SK-N-MC (cell line): ENCODE measurements around the gene FOXP1.

ENCODE experiments used
- DNase-seq: peaks from one replicate; pipeline ENCODE4 v3.0.0-alpha.2; 2011; ENCODE audit warnings: low read depth, low spot score
- H3K27ac ChIP-seq: fragments of 200-600 bp; sonication (generic); 2 replicates; pipeline ENCODE4 v1.5.1; 2016; ENCODE audit warnings: mixed run types
- H3K36me3 ChIP-seq: fragments of 200-600 bp; sonication (generic); 2 replicates; pipeline ENCODE4 v1.6.1; 2017; ENCODE audit warnings: antibody characterized with exemption, low read length, mixed read lengths; ENCODE audit not compliant: insufficient read depth
- H3K4me3 ChIP-seq: fragments of 200-600 bp; sonication (generic); 2 replicates; pipeline ENCODE4 v1.5.1; 2016
- H3K9ac ChIP-seq: fragments of 200-600 bp; sonication (generic); 2 replicates; pipeline ENCODE4 v1.8.0; 2017; ENCODE audit warnings: mixed run types, mixed read lengths; ENCODE audit not compliant: insufficient read length
- H3K9me3 ChIP-seq: fragments of 200-600 bp; sonication (generic); 2 replicates; pipeline ENCODE4 v1.6.1; 2017; ENCODE audit warnings: low read depth, mild to moderate bottlenecking, antibody characterized with exemption, low read length, moderate library complexity, mixed read lengths
- EZH2 ChIP-seq: fragments of 200-600 bp; sonication (generic); IDR thresholded peaks from one replicate; pipeline ENCODE4 v1.6.1; 2017; ENCODE audit warnings: antibody characterized with exemption
- FOXP2 ChIP-seq: optimal IDR thresholded peaks from 2 replicates; pipeline ENCODE3; 2011; ENCODE audit warnings: mild to moderate bottlenecking, moderate library complexity; ENCODE audit not compliant: insufficient read depth; ENCODE audit errors: extremely low read length, control extremely low read depth
- POLR2AphosphoS5 ChIP-seq: IDR thresholded peaks from 2 replicates; pipeline ENCODE4 v1.6.1; 2012; ENCODE audit warnings: mild to moderate bottlenecking, low read depth, low read length, borderline replicate concordance

Gene FOXP1

DNA sequence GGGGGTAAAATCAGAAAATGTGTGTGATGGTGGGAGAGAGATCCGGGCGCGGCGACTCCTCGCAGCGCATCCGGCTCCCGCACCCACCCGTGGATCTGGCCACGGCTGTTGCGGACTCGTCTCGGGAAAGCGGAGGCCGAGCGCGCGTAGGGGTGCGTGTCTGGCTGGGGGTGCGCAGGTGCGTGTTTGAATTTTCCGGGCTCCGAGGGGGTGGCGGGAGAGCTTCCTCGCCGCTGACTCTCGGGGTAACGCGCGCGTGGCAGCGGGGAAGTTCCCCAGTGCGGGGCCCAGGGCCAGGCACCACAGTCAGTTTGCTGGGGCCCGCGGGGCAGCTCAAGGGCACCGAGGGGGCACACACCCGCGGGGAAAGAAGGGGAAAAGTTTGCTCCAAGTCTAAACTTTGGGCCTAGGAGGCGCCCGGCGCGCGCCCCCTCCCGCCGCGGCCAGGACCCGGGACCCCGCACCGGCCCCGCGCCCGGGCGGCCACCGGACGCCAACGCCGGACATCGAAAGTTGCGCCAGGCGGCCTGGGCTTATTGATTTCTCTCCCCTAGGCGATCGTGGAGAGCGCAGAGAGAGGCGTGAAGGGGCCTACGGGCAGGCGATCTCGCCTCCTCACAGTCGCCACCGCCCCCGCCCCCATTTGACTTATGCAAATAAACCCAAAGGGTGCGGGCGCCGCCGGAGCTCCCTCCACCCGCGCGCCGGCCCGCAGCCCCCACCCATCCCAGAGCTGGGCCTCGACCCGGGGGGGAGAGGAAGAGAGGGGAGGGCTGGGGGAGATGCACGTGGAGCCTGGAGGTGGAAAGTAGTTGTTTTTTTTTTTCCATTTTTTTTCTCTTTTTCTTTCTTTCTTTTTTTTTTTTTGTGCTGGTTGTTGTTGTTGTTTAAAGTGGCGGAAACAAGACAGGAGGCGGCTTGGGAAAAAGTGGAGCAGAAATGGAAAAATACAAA, 639 bp downstream of the FOXP1 start:
- no peak for DNase-seq
- peak overlapping the region; percentile 80 for H3K9ac ChIP-seq
- no peaks in the 10 kb centered on the region for H3K9me3 ChIP-seq
- peak overlapping the region; percentile 83 for H3K27ac ChIP-seq
- H3K36me3 ChIP-seq = no peaks in the 10 kb centered on the region
- TF ChIP-seq EZH2 = no peak
- no peak for TF ChIP-seq FOXP2
- no peak for TF ChIP-seq POLR2AphosphoS5
- peak overlapping the region; percentile 84 for H3K4me3 ChIP-seq

DNA sequence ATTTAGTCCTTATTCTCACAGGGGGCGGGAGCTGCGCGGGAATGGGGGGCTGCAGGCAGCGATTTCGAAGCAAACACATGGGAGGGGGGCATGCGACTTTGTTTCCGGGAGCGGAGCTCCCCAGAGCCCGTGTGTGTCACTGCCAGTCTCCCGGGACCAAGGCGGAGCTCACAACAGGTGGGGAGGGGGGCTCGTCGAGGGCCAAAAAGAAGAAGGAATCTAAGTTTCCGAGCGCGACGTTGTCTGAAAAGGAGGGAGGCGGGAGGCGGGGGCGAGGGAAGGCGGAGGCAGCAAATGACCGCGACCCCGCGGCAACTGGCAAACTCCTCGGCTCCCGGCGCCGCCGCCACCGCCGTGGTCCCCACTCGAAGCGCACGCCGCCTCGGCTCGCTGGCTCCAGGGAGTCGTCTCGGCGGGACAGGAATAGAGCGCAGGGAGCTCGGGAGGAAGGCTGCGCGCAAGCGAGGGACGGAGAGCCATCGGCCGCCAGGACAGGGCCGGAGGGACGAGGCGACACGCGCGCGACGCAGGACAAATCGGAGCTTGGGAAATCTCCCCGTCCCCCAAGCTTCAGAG, 1.4 kb downstream of the FOXP1 start:
- DNase-seq = no peak
- Histone ChIP-seq H3K9ac (peak overlapping the region; percentile 80), H3K27ac (peak overlapping the region; percentile 83; the same call in 1 of the 2 replicates), H3K4me3 (peak overlapping the region; percentile 84), H3K36me3 (no peaks in the 10 kb centered on the region), H3K9me3 (no peaks in the 10 kb centered on the region)
- TF ChIP-seq FOXP2 = no peak
- no peak for TF ChIP-seq POLR2AphosphoS5
- no peak for TF ChIP-seq EZH2

DNA sequence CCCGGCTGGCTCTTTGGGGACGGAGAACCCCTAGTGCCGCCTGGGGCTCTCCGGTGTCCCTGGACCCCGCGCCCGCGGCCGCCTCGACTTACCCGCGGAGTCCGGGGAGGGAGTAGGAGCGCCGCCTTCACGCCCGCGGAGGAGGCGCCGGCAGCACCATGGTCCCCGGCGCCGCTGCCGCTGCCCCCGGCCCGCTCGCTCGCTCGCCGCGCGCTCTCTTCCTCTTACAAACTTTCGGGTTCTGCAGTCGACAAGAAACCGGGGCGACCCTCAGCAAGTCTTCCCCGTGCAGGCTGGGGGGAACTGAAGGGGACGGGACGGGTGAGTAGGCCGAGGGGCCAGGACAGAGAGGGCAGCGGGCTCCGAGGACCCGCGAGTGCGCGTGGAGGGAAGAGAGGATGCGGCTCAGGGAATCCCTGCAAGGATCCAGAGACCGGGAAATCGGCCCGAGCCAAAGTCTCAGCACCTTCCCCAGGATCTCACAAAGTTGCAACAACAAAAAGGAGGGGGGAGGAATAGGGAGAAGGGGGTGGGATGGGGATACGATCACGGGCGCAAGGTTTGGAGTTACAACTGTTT, 2.0 kb downstream of the FOXP1 start:
- Histone ChIP-seq H3K9ac (peak overlapping the region; percentile 80), H3K9me3 (no peaks in the 10 kb centered on the region), H3K27ac (peak overlapping the region; percentile 42), H3K36me3 (no peaks in the 10 kb centered on the region), H3K4me3 (peak overlapping the region; percentile 84)
- no peak for TF ChIP-seq FOXP2
- DNase-seq = no peak

GRCh38 chr3:71580636-71581456, 2.7 kb downstream of the FOXP1 start:
- no peaks in the 10 kb centered on the region for H3K9me3 ChIP-seq
- DNase-seq = no peak
- no peaks in the 10 kb centered on the region for H3K36me3 ChIP-seq
- peak overlapping the region; percentile 80 for H3K9ac ChIP-seq
- 0 out of 2 replicates have a peak overlapping the region, but pooled peaks have one; percentile 36 for H3K27ac ChIP-seq
- H3K4me3 ChIP-seq = peak overlapping the region; percentile 84
- TF ChIP-seq POLR2AphosphoS5 = no peak
- TF ChIP-seq EZH2 = no peak
- no peak for TF ChIP-seq FOXP2

DNA sequence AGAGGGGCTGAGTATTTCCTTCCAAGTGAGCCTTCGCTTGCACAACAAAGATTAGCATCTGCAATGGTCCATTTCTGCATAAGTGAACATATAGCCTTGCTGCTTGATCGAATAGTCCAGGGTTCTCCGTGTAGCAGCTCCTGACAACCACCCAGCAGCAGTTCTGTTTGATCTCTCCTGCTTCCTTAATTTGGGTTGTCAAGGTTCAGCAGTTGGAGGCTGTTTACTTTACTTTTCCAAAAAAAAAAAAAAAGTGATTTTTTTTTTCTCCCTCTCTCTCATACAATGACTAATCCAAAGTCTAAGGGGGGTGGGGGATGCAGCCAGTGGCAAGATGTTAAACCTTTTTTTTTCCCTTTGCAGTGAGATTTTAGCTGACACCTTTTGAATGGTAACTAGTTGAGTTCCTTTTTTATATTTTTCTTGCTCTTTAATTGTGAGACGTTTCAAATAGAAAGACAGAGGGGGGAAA, 3.6 kb downstream of the FOXP1 start:
- TF ChIP-seq FOXP2 = no peak
- TF ChIP-seq POLR2AphosphoS5 = no peak
- no peak for TF ChIP-seq EZH2
- H3K9ac ChIP-seq = peak overlapping the region; percentile 80
- peak overlapping the region; percentile 46; the same call in 1 of the 2 replicates for H3K27ac ChIP-seq
- peak overlapping the region; percentile 84 for H3K4me3 ChIP-seq
- DNase-seq = no peak
- H3K9me3 ChIP-seq = no peaks in the 10 kb centered on the region
- H3K36me3 ChIP-seq = no peaks in the 10 kb centered on the region

DNA sequence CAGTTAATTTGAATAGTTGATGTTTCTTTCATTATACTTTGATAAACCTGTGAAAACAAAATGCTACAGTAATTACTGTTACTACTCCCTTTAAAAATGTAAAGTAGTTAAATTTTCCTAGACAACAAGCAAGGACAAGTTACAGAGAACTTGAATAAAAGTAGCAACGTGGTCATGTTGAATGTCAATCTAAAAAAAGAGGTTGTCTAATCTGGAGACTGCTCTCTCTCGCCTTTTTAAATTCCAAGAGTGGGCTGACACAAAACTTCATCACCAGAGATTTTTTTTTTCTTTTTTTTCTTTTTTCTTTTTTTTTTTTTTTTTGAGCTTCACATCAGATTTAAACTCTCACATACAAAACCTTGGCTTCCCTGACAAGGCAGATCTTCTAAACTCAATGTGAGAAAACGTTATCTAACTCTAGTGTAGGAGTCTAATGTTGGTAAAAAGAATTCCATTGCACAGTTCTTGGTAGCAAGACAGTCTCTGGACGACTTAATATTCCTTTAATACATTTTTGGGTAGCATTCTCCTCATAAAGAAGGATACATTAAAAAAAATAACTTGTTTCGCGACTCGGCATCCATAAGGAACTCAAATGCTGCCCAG, 4.1 kb downstream of the FOXP1 start:
- H3K36me3 ChIP-seq = no peaks in the 10 kb centered on the region
- peak overlapping the region; percentile 84 for H3K4me3 ChIP-seq
- TF ChIP-seq FOXP2 = no peak
- no peak for TF ChIP-seq POLR2AphosphoS5
- TF ChIP-seq EZH2 = no peak
- H3K9ac ChIP-seq = peak overlapping the region; percentile 33
- no peak for DNase-seq
- peak overlapping the region; percentile 46; the same call in 1 of the 2 replicates for H3K27ac ChIP-seq
- H3K9me3 ChIP-seq = no peaks in the 10 kb centered on the region

GRCh38 chr3:71578054-71578751, 5.3 kb downstream of the FOXP1 start:
- Histone ChIP-seq H3K9me3 (no peaks in the 10 kb centered on the region), H3K9ac (peak overlapping the region; percentile 17), H3K27ac (peak overlapping the region; percentile 42), H3K36me3 (no peaks in the 10 kb centered on the region), H3K4me3 (peak overlapping the region; percentile 84)
- DNase-seq = no peak
- no peak for TF ChIP-seq FOXP2
- TF ChIP-seq POLR2AphosphoS5 = no peak
- TF ChIP-seq EZH2 = no peak

DNA sequence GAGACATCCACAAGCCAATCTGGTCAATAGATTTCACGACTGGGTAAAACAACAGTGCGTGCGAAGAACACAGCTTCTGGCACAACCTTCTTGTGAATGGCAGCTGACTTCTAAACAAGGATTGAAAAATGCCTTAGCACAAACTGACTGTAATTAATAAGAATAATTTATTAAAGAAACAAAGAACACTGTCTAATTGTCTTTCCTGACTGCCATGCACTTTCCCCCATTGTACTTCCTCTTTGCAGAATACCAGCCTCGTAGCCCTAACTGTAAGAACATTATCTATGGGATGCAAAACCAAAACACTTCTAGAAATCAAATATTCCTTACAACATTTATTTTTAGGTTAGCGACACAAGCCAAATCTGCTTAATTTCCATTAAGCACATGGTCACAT, 6.5 kb downstream of the FOXP1 start:
- no peak overlapping the region for H3K9ac ChIP-seq
- no peak for DNase-seq

More for the DNA sequence above, 6.5 kb downstream of the FOXP1 start:
- Histone ChIP-seq H3K36me3 (no peaks in the 10 kb centered on the region), H3K27ac (no peak overlapping the region), H3K9me3 (no peaks in the 10 kb centered on the region), H3K4me3 (no peak overlapping the region)
- no peak for TF ChIP-seq EZH2
- no peak for TF ChIP-seq POLR2AphosphoS5
- TF ChIP-seq FOXP2 = no peak
